Measurements from ENCODE around the gene CDH23. TPM values are rescaled to one million over a fixed set of nuclear protein-coding genes. Genes with fewer than 3 reads are reported as not detected.
A peak's percentile ranks its signal among the peaks of the same experiment; 100 is the strongest.

The CDH23 gene
- total and polyA plus RNA-seq, 2 of the 8 experiments (the other 6 are each of a cell fraction or from before 2014, with no cell fraction given) = 1.9 to 4.9 TPM

- no peak overlapping the region for H3K4ac ChIP-seq (replicated peaks; ENCODE audit: insufficient read length, low read depth, low read length)
- no peak for FAIRE-seq
- H3K4me2 ChIP-seq (ENCODE audit: insufficient read depth in 1 of 2, low read depth in 2 of 2, low read length in 2 of 2) = no peak overlapping the region
- no peak overlapping the region for H3K4me3 ChIP-seq (ENCODE audit: extremely low read depth in 1 of 4, insufficient read depth in 2 of 4, low read depth in 3 of 4, low read length in 4 of 4)
- H4K91ac ChIP-seq (replicated peaks; ENCODE audit: insufficient read length, low read length) = no peak overlapping the region
- H3K18ac ChIP-seq (ENCODE audit: extremely low read depth, low read length) = no peak overlapping the region
- no peaks in the 10 kb centered on the region for H3K9me3 ChIP-seq (ENCODE audit: insufficient read depth in 2 of 2, low read depth in 1 of 2, low read length in 1 of 2)
- peaks cover 19 to 23% (median 21%) of the 10 kb centered on the region in 4 experiments for H3K4me1 ChIP-seq (replicated peaks in 1 of 4; ENCODE audit: control insufficient read depth in 3 of 4, insufficient read depth in 4 of 4, low read length in 3 of 4)
- H2BK120ac ChIP-seq (replicated peaks; ENCODE audit: low read depth, low read length) = no peak overlapping the region
- POLR2A ChIA-PET (ENCODE audit: partially characterized antibody) = interaction anchor here (0.9 kb wide), 1 partner anchor 27 kb away, joined by 3 read pairs; no protein-coding TSS in a partner anchor
- peaks cover 0 to 5% (median 2%) of the 10 kb centered on the region in 4 experiments; a peak in 3 of 7 replicates for H3K27me3 ChIP-seq (replicated peaks in 1 of 4; ENCODE audit: control insufficient read depth in 3 of 4, extremely low read depth in 1 of 4, insufficient read depth in 3 of 4, low read length in 3 of 4)
- H4K5ac ChIP-seq (ENCODE audit: insufficient read length, low read depth, low read length) = no peak overlapping the region
- 89% methylated on average over 7 of the region's 7 CpGs; no CpG with 5 or more reads in 1 of the 2 experiments for WGBS, 2 experiments (ENCODE audit: extremely low coverage in 1 of 2, insufficient coverage in 1 of 2, insufficient read length in 1 of 2, insufficient replicate concordance in 2 of 2, low coverage in 1 of 2, low lambda C conversion rate in 2 of 2, missing lambda C conversion rate in 1 of 2)
- no peak overlapping the region for H3K56ac ChIP-seq (replicated peaks; ENCODE audit: insufficient read length, low read depth, low read length)
- H2BK20ac ChIP-seq (ENCODE audit: low read length) = no peak overlapping the region; the same call in 1 of the 2 replicates
- no peak for DNase-seq (ENCODE audit: low read depth in 1 of 2, low spot score in 2 of 2)
- no peaks in the 10 kb centered on the region for H3K36me3 ChIP-seq (ENCODE audit: control insufficient read depth in 2 of 4, insufficient read depth in 4 of 4, low read length in 3 of 4)
- no peak overlapping the region for H2BK5ac ChIP-seq (ENCODE audit: low read depth, low read length)
- peak overlapping the region; percentile 68; the same call in 1 of the 2 replicates for H2BK12ac ChIP-seq (ENCODE audit: low read depth, low read length)
- no peak overlapping the region for H3K14ac ChIP-seq (ENCODE audit: insufficient read length)
- CTCF ChIA-PET (ENCODE audit: partially characterized antibody) = interaction anchor here (0.5 to 3.7 kb wide), 12 partner anchors 10 to 151 kb away, joined by 3 to 35 read pairs (median 4); no protein-coding TSS in a partner anchor
- 0 out of 2 replicates have a peak overlapping the region, but pooled peaks have one; percentile 72 for H2BK15ac ChIP-seq (ENCODE audit: low read length)
- H4K20me1 ChIP-seq (replicated peaks in 1 of 2; ENCODE audit: control insufficient read depth in 1 of 2, insufficient read depth in 2 of 2, low read length in 2 of 2) = no peaks in the 10 kb centered on the region
- H3K23ac ChIP-seq (ENCODE audit: insufficient read length) = no peak overlapping the region
- H3K9ac ChIP-seq (replicated peaks in 1 of 4; ENCODE audit: extremely low read depth in 1 of 4, low read depth in 3 of 4, low read length in 3 of 4) = no peak overlapping the region
- no peaks in the 10 kb centered on the region; the same call in 1 of the 2 replicates for H3K23me2 ChIP-seq (ENCODE audit: low read depth, low read length)
- no peak overlapping the region for H2AFZ ChIP-seq (ENCODE audit: low read length)
- no peaks in the 10 kb centered on the region for H3K79me2 ChIP-seq (ENCODE audit: control insufficient read depth in 1 of 2, insufficient read depth in 2 of 2, low read length in 2 of 2)
- H3K79me1 ChIP-seq (ENCODE audit: low read depth, low read length) = no peaks in the 10 kb centered on the region
- TF ChIP-seq MAX (IDR thresholded peaks at IDR 0.05) (no peak), USF2 (IDR thresholded peaks at IDR 0.05; ENCODE audit: low read length) (no peak)
- H2AK5ac ChIP-seq (ENCODE audit: low read depth, low read length) = no peak overlapping the region
- no peak overlapping the region for H3K27ac ChIP-seq (ENCODE audit: low read depth, low read length)
- no peak overlapping the region for H4K8ac ChIP-seq (ENCODE audit: extremely low read depth, insufficient read depth, low read length)
Measured at GRCh38 chr10:71663311-71663710, 266.6 kb downstream of the CDH23 start.
